Measurements from ENCODE around the gene WIF1.

WIF1 gene

DNA sequence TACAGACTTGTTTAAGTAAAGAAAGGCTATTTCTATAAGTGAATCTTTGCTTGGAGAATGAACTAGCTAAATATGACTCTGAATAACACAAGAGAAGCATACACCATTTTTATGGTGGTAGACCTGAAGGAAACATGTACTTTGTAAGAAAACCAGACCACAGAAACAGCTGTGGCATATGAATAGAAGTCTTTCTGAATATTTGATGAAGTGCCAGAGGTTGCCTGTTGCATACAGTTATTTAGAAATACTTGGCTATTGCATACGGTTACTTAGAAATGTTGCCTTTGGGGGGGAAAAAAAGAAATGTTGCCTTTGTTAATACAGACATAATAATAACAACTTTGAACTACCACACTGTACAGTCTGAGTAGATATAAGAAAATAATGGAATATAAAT, 31.5 kb upstream of the WIF1 start:
- Histone ChIP-seq H3K79me1 (ENCODE audit: low read length) (no peaks in the 10 kb centered on the region), H3K18ac (ENCODE audit: low read length) (no peak overlapping the region), H3K23ac (ENCODE audit: low read length) (no peak overlapping the region), H3K4me1 (ENCODE audit: control insufficient read depth, low read depth, low read length) (no peaks in the 10 kb centered on the region), H2BK120ac (ENCODE audit: low read depth, low read length) (no peak overlapping the region), H4K8ac (ENCODE audit: low read depth, low read length) (no peak overlapping the region), H2BK5ac (ENCODE audit: low read length) (no peak overlapping the region), H3K4me2 (ENCODE audit: low read length) (no peak overlapping the region), H3K79me2 (ENCODE audit: control insufficient read depth, insufficient read depth, low read length) (no peaks in the 10 kb centered on the region), H3K9ac (ENCODE audit: low read length) (no peak overlapping the region), H3K36me3 (ENCODE audit: control insufficient read depth, insufficient read depth, low read length) (no peaks in the 10 kb centered on the region), H3K4ac (ENCODE audit: low read depth, low read length) (no peak overlapping the region), H3K27me3 (ENCODE audit: insufficient read depth, low read length, poor library complexity) (no peaks in the 10 kb centered on the region), H3K4me3 (ENCODE audit: low read length) (no peak overlapping the region), H2AK5ac (ENCODE audit: low read length) (no peak overlapping the region), H3K27ac (ENCODE audit: low read depth, low read length) (no peak overlapping the region), H3K56ac (ENCODE audit: low read length) (no peak overlapping the region), H4K5ac (ENCODE audit: low read length) (no peak overlapping the region), H2BK15ac (replicated peaks; ENCODE audit: low read depth) (no peak overlapping the region)
- WGBS (ENCODE audit: extremely low coverage, insufficient coverage, low lambda C conversion rate), result no CpG with 5 or more reads among the region's 1 CpG
- no peak for DNase-seq

DNA sequence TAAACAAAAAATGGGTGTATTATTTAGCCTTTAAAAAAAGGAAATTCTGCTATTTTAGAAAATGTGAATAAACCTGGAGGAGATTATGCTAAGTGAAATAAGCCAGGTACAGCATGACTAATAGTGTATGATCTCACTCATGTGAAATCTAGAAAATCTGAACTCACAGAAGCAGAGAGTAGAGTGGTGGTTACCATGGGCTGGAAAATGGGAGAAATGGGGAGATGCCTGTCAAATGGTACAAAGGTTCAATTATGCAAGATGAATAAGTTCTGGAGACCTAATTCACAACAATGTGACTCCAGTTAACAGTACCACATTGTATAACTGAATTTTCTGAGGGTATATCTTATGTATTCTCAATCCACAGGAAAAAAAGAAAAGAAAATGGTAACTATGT, 30.9 kb upstream of the WIF1 start:
- no peak overlapping the region for H3K4me3 ChIP-seq (ENCODE audit: low read length)
- no peaks in the 10 kb centered on the region for H3K79me1 ChIP-seq (ENCODE audit: low read length)
- no peak overlapping the region for H4K5ac ChIP-seq (ENCODE audit: low read length)
- H2AK5ac ChIP-seq (ENCODE audit: low read length), result no peak overlapping the region
- no peak overlapping the region for H3K4ac ChIP-seq (ENCODE audit: low read depth, low read length)
- H3K56ac ChIP-seq (ENCODE audit: low read length), result no peak overlapping the region
- H3K36me3 ChIP-seq (ENCODE audit: control insufficient read depth, insufficient read depth, low read length), result no peaks in the 10 kb centered on the region
- no peak overlapping the region for H2BK15ac ChIP-seq (replicated peaks; ENCODE audit: low read depth)
- no peaks in the 10 kb centered on the region for H3K27me3 ChIP-seq (ENCODE audit: insufficient read depth, low read length, poor library complexity)
- DNase-seq, result peak; percentile 38
- H3K27ac ChIP-seq (ENCODE audit: low read depth, low read length), result no peak overlapping the region
- no peaks in the 10 kb centered on the region for H3K4me1 ChIP-seq (ENCODE audit: control insufficient read depth, low read depth, low read length)
- no peak overlapping the region for H2BK120ac ChIP-seq (ENCODE audit: low read depth, low read length)
- H4K8ac ChIP-seq (ENCODE audit: low read depth, low read length), result no peak overlapping the region
- H3K23ac ChIP-seq (ENCODE audit: low read length), result no peak overlapping the region
- no peak overlapping the region for H3K4me2 ChIP-seq (ENCODE audit: low read length)
- no peak overlapping the region for H2BK5ac ChIP-seq (ENCODE audit: low read length)
- H3K9ac ChIP-seq (ENCODE audit: low read length), result no peak overlapping the region
- H3K79me2 ChIP-seq (ENCODE audit: control insufficient read depth, insufficient read depth, low read length), result no peaks in the 10 kb centered on the region
- no peak overlapping the region for H3K18ac ChIP-seq (ENCODE audit: low read length)

DNA sequence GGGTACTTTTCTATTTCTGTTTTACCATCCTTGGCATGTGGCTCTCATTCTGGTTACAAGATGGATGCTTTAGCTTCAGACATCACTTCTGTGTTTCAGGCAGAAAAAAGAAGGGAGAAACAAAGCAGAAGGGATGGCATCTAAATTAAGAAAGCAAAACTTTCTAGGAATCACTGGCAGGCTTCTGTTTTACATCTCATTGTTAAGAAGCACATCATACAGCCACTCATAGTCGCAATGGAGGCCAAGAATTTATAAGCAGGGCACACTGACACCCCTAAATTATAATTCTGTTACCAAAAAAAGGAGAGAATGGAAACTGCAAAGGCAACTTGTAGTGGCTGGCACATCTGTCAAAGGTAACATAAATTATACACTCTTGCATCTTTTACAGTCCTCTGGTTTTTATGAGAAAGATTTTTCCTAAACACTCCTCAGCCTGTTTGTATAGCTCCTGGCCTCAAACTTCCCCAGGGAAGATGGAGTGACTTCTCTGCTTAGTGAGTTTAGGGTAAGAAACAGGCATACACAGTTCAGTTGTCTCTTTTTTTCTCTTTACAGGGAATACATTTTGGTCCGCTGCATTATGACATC, 26.3 kb upstream of the WIF1 start:
- Histone ChIP-seq H3K4ac (ENCODE audit: low read depth, low read length) (no peak overlapping the region), H2AK5ac (ENCODE audit: low read length) (no peak overlapping the region)

DNA sequence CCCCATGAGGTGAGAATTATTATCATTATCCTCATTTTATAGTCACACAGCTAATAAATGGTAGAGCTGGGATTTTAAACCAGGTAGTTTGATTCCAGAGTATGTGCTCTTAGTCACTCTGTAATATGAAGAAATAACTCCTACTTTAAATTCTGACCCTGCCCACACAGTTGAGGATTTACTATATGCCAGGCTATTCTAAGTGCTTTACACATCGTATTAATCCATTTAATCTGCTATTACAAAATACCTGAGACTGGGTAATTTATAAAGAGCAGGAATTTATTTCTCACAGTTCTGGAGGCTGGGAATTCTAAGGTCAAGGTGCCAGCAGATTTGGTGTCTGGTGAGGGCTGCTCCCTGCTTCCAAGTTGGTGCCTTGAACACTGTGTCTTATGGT, 19.6 kb upstream of the WIF1 start:
- H3K9ac ChIP-seq (ENCODE audit: low read length), result no peak overlapping the region
- H3K56ac ChIP-seq (ENCODE audit: low read length), result no peak overlapping the region
- H2BK5ac ChIP-seq (ENCODE audit: low read length), result no peak overlapping the region
- no peaks in the 10 kb centered on the region for H3K27me3 ChIP-seq (ENCODE audit: insufficient read depth, low read length, poor library complexity)
- DNase-seq, result no peak
- H3K79me1 ChIP-seq (ENCODE audit: low read length), result no peaks in the 10 kb centered on the region
- H3K23ac ChIP-seq (ENCODE audit: low read length), result no peak overlapping the region
- H3K4ac ChIP-seq (ENCODE audit: low read depth, low read length), result no peak overlapping the region
- H3K4me2 ChIP-seq (ENCODE audit: low read length), result no peak overlapping the region
- no peaks in the 10 kb centered on the region for H3K79me2 ChIP-seq (ENCODE audit: control insufficient read depth, insufficient read depth, low read length)
- H2BK120ac ChIP-seq (ENCODE audit: low read depth, low read length), result no peak overlapping the region
- no CpG with 5 or more reads among the region's 1 CpG for WGBS (ENCODE audit: extremely low coverage, insufficient coverage, low lambda C conversion rate)
- no peak overlapping the region for H3K4me3 ChIP-seq (ENCODE audit: low read length)
- H3K4me1 ChIP-seq (ENCODE audit: control insufficient read depth, low read depth, low read length), result no peaks in the 10 kb centered on the region
- no peak overlapping the region for H4K5ac ChIP-seq (ENCODE audit: low read length)
- no peak overlapping the region for H4K8ac ChIP-seq (ENCODE audit: low read depth, low read length)
- H2AK5ac ChIP-seq (ENCODE audit: low read length), result no peak overlapping the region
- H3K27ac ChIP-seq (ENCODE audit: low read depth, low read length), result no peak overlapping the region
- H3K36me3 ChIP-seq (ENCODE audit: control insufficient read depth, insufficient read depth, low read length), result no peaks in the 10 kb centered on the region
- H3K18ac ChIP-seq (ENCODE audit: low read length), result no peak overlapping the region
- no peak overlapping the region for H2BK15ac ChIP-seq (replicated peaks; ENCODE audit: low read depth)

More for the DNA sequence above, 26.3 kb upstream of the WIF1 start:
- Histone ChIP-seq H2BK15ac (replicated peaks; ENCODE audit: low read depth) (no peak overlapping the region), H3K79me2 (ENCODE audit: control insufficient read depth, insufficient read depth, low read length) (no peaks in the 10 kb centered on the region), H3K4me3 (ENCODE audit: low read length) (no peak overlapping the region), H3K18ac (ENCODE audit: low read length) (no peak overlapping the region), H3K79me1 (ENCODE audit: low read length) (no peaks in the 10 kb centered on the region), H3K56ac (ENCODE audit: low read length) (no peak overlapping the region), H3K4me1 (ENCODE audit: control insufficient read depth, low read depth, low read length) (no peaks in the 10 kb centered on the region), H2BK120ac (ENCODE audit: low read depth, low read length) (no peak overlapping the region), H4K8ac (ENCODE audit: low read depth, low read length) (no peak overlapping the region), H3K27me3 (ENCODE audit: insufficient read depth, low read length, poor library complexity) (no peaks in the 10 kb centered on the region), H2BK5ac (ENCODE audit: low read length) (no peak overlapping the region), H3K9ac (ENCODE audit: low read length) (no peak overlapping the region), H4K5ac (ENCODE audit: low read length) (no peak overlapping the region), H3K4me2 (ENCODE audit: low read length) (no peak overlapping the region), H3K27ac (ENCODE audit: low read depth, low read length) (no peak overlapping the region), H3K23ac (ENCODE audit: low read length) (no peak overlapping the region), H3K36me3 (ENCODE audit: control insufficient read depth, insufficient read depth, low read length) (no peaks in the 10 kb centered on the region)
- WGBS (ENCODE audit: extremely low coverage, insufficient coverage, low lambda C conversion rate), result no CpG with 5 or more reads among the region's 2 CpGs
- DNase-seq, result no peak

DNA sequence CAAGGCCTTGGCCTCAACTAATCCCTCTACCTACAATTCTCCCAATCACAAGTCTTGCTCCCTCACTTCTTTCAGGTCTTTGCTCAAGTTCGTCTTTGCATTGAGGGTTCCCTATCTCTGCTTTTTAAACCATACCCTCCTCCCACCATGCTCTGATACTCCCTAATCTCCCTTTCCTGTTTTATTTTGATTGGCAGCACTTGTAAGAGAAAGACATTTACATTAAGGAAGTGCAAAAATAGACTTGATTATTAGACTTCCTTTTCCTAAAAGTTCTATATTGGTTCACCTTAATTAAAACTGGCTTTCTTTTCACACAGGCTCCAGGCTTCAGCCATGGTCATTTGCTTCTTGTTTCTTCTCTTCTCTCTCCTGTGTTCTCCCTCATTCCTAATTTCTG, 18.3 kb upstream of the WIF1 start:
- Histone ChIP-seq H3K4ac (ENCODE audit: low read depth, low read length) (no peak overlapping the region), H2BK120ac (ENCODE audit: low read depth, low read length) (no peak overlapping the region), H3K79me1 (ENCODE audit: low read length) (no peaks in the 10 kb centered on the region), H3K4me2 (ENCODE audit: low read length) (no peak overlapping the region), H3K27ac (ENCODE audit: low read depth, low read length) (no peak overlapping the region), H4K8ac (ENCODE audit: low read depth, low read length) (no peak overlapping the region), H3K4me1 (ENCODE audit: control insufficient read depth, low read depth, low read length) (no peaks in the 10 kb centered on the region), H2AK5ac (ENCODE audit: low read length) (no peak overlapping the region), H3K9ac (ENCODE audit: low read length) (no peak overlapping the region), H3K79me2 (ENCODE audit: control insufficient read depth, insufficient read depth, low read length) (no peaks in the 10 kb centered on the region), H3K27me3 (ENCODE audit: insufficient read depth, low read length, poor library complexity) (no peaks in the 10 kb centered on the region), H3K4me3 (ENCODE audit: low read length) (no peak overlapping the region), H3K18ac (ENCODE audit: low read length) (no peak overlapping the region), H3K36me3 (ENCODE audit: control insufficient read depth, insufficient read depth, low read length) (no peaks in the 10 kb centered on the region), H3K23ac (ENCODE audit: low read length) (no peak overlapping the region), H3K56ac (ENCODE audit: low read length) (no peak overlapping the region), H4K5ac (ENCODE audit: low read length) (no peak overlapping the region), H2BK15ac (replicated peaks; ENCODE audit: low read depth) (no peak overlapping the region), H2BK5ac (ENCODE audit: low read length) (no peak overlapping the region)
- DNase-seq, result no peak
- WGBS (ENCODE audit: extremely low coverage, insufficient coverage, low lambda C conversion rate), result no CpG with 5 or more reads among the region's 1 CpG

DNA sequence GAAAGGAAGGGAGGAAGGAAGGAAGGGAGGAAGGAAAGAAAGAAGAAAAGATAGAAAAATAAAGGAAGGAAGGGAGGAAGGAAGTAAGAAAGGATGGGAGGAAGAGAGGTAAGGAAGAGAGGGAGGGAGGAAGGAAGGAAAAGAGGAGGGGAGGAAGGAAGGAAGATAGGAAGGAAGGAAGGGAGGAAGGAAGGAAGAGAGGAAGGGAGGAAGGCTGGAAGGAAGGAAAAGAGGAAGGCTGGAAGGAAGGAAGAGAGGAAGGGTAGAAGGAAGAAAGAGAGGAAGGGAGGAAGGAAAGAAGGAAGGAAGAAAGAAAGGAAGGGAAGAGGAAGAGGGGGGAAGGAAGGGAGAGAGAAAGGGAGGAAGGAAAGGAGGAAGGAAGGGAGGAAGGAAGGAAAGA, 12.8 kb upstream of the WIF1 start:
- H3K27ac ChIP-seq (ENCODE audit: low read depth, low read length), result no peak overlapping the region
- no peaks in the 10 kb centered on the region for H3K4me1 ChIP-seq (ENCODE audit: control insufficient read depth, low read depth, low read length)
- H4K5ac ChIP-seq (ENCODE audit: low read length), result no peak overlapping the region
- no peak overlapping the region for H2BK120ac ChIP-seq (ENCODE audit: low read depth, low read length)
- H2BK15ac ChIP-seq (replicated peaks; ENCODE audit: low read depth), result no peak overlapping the region
- H3K79me2 ChIP-seq (ENCODE audit: control insufficient read depth, insufficient read depth, low read length), result no peaks in the 10 kb centered on the region
- no peak overlapping the region for H3K56ac ChIP-seq (ENCODE audit: low read length)
- H3K36me3 ChIP-seq (ENCODE audit: control insufficient read depth, insufficient read depth, low read length), result no peaks in the 10 kb centered on the region
- no peak overlapping the region for H2AK5ac ChIP-seq (ENCODE audit: low read length)
- no peak overlapping the region for H3K18ac ChIP-seq (ENCODE audit: low read length)
- H3K79me1 ChIP-seq (ENCODE audit: low read length), result no peaks in the 10 kb centered on the region
- no peak overlapping the region for H3K4me2 ChIP-seq (ENCODE audit: low read length)
- H2BK5ac ChIP-seq (ENCODE audit: low read length), result no peak overlapping the region
- H3K9ac ChIP-seq (ENCODE audit: low read length), result no peak overlapping the region
- no peaks in the 10 kb centered on the region for H3K27me3 ChIP-seq (ENCODE audit: insufficient read depth, low read length, poor library complexity)
- H3K4ac ChIP-seq (ENCODE audit: low read depth, low read length), result no peak overlapping the region
- no peak overlapping the region for H4K8ac ChIP-seq (ENCODE audit: low read depth, low read length)
- DNase-seq, result no peak
- no peak overlapping the region for H3K23ac ChIP-seq (ENCODE audit: low read length)
- H3K4me3 ChIP-seq (ENCODE audit: low read length), result no peak overlapping the region
